ENCODE results near the gene PRRX2.

GRCh38 chr9:129665389-129665775 lies at the start of gene PRRX2:
- TF ChIP-seq CTCF (IDR thresholded peaks at IDR 0.05) (no peak), POLR2A (IDR thresholded peaks at IDR 0.05) (no peak)
